ENCODE data around the gene SGPP2. TPM values are rescaled to one million over a fixed set of nuclear protein-coding genes. Genes with fewer than 3 reads are reported as not detected.

The SGPP2 gene
- total RNA-seq, 1 donor from 2014 or later, result not detected

DNA sequence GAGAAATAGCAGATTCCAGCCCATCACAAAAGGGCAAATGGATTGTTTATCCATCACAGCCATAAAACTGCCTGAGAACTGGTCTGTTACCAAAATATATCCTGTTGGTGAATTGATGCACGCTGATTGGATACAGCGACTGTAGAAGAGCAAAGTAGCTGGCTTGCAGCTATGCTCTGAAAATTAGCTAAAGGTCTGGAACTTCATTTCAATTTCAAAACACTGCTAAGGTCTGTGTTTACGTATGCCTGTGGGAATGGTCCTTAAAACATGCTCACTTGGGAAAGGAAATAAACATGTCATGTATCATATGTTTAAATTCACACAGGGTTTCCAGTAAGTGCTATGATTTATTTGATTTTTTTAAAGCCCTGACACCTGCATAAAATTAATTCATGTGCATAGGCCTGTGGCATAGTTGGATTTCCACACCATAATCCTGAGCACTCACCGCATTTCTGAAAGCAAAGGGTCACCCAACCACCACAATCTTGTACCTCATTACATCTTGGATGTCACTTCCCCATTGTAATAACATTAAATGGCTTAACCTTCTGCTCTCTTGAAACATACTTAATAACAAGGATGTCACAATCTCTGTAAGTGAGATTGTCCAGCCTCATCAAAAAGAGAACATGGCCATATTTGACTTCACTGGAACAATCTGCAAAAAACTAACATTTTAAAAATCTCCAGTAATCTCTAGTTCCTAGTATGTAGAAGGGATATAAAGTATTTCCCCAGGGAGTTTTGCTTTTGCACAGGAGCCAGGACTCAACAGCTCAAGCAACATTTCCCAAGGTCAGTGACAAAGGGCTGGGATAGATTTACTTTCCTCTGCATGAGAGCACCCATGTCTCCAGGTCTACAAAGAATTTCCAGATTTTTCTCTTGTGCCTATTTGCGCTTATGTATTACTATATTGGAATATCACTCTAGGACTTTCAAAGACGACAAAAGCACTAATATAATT is 121.8 kb downstream of the SGPP2 start:
- H3K36me3 Mint-ChIP-seq (ENCODE audit: low read depth), result no peaks in the 10 kb centered on the region
- H3K27me3 Mint-ChIP-seq (ENCODE audit: low read depth), result peaks cover 3% of the 10 kb centered on the region
- no peak overlapping the region for H3K4me3 Mint-ChIP-seq
- H3K4me1 Mint-ChIP-seq, result peaks cover 41% of the 10 kb centered on the region
- H3K9me3 Mint-ChIP-seq, result no peaks in the 10 kb centered on the region
- no peak for TF ChIP-seq CTCF (conservative IDR thresholded peaks at IDR 0.05)
- no peak overlapping the region for H3K27ac Mint-ChIP-seq (ENCODE audit: unreplicated experiment)
- DNase-seq (ENCODE audit: low read depth, low spot score), result no peak

DNA sequence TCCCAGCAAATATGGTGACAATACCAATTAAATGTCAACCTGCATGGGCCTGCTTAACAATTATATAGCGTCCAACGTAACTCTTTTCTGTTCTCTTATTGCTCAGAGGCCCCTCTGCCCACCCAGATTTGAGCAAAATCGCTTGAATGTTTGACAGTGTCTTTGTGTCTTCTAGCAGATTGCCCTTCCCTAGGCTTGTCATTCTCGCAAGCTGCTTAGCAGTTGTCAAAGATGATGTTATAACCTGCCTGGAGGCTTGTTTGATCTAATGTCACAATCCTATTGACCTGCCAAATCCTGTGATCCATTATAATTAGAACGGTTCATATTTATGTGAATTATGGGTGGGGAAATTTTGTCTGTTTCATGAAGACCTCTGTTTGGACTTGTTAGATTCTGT is 122.7 kb downstream of the SGPP2 start:
- H3K27ac Mint-ChIP-seq (ENCODE audit: unreplicated experiment), result no peak overlapping the region

GRCh38 chr2:222548992-222549391 is 124.6 kb downstream of the SGPP2 start:
- no peaks in the 10 kb centered on the region for H3K9me3 Mint-ChIP-seq
- peak overlapping the region; percentile 39 for H3K27ac Mint-ChIP-seq (ENCODE audit: unreplicated experiment)
- DNase-seq (ENCODE audit: low read depth, low spot score), result peak; percentile 18
- peaks cover 54% of the 10 kb centered on the region for H3K4me1 Mint-ChIP-seq
- no peaks in the 10 kb centered on the region for H3K36me3 Mint-ChIP-seq (ENCODE audit: low read depth)
- peaks cover 3% of the 10 kb centered on the region for H3K27me3 Mint-ChIP-seq (ENCODE audit: low read depth)
- H3K4me3 Mint-ChIP-seq, result peak overlapping the region; percentile 29
- no peak for TF ChIP-seq CTCF (conservative IDR thresholded peaks at IDR 0.05)

More for the DNA sequence above, 122.7 kb downstream of the SGPP2 start:
- Mint-ChIP-seq H3K4me1 (peaks cover 41% of the 10 kb centered on the region), H3K27me3 (ENCODE audit: low read depth) (peaks cover 3% of the 10 kb centered on the region), H3K4me3 (no peak overlapping the region), H3K9me3 (no peaks in the 10 kb centered on the region), H3K36me3 (ENCODE audit: low read depth) (no peaks in the 10 kb centered on the region)
- TF ChIP-seq CTCF (conservative IDR thresholded peaks at IDR 0.05), result no peak
- no peak for DNase-seq (ENCODE audit: low read depth, low spot score)

DNA sequence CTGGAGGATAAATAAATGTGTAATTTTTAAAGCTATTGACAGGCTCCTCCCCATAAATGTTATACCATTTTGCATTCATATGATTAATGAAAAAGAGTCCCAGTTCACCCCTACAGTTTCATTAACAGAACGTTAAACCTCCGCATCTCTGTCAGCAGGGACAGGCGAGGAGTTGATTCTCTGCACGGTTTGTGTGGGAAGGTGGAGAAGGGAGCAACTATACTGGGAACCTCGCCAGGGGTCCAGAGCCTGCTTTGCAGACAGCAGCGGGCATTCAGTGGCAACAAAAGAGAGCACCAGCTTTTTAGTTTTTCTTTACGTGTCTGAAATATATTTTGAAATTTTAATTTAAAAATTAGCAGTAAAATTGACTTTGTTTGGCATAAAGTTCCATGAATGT is 130.2 kb downstream of the SGPP2 start:
- no peak overlapping the region for H3K27ac Mint-ChIP-seq (ENCODE audit: unreplicated experiment)
- peaks cover 2% of the 10 kb centered on the region for H3K36me3 Mint-ChIP-seq (ENCODE audit: low read depth)
- TF ChIP-seq CTCF (conservative IDR thresholded peaks at IDR 0.05), result no peak
- no peak for DNase-seq (ENCODE audit: low read depth, low spot score)
- H3K27me3 Mint-ChIP-seq (ENCODE audit: low read depth), result peaks cover 3% of the 10 kb centered on the region
- peaks cover 31% of the 10 kb centered on the region for H3K4me1 Mint-ChIP-seq
- H3K9me3 Mint-ChIP-seq, result peaks cover 6% of the 10 kb centered on the region
- H3K4me3 Mint-ChIP-seq, result no peak overlapping the region

DNA sequence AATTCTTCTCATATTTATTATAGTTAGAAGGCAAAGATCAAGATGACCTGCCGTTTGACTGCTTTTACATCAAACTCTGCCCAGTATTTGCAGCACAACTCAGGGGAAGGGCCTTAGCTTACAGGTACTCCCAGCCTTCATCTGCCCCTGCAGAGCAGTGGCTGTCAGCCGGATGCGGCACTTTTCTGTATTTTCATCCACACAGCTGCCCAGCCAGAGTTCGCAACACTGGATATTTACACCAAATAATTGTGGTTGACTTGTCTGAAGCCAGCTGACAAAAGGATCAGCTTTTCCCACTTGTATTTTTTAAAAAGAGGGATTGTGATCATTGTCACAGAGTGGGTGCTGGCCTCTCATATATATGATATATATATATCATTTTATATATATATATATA is 136.8 kb downstream of the SGPP2 start:
- no peak for DNase-seq (ENCODE audit: low read depth, low spot score)
- Mint-ChIP-seq H3K4me3 (no peak overlapping the region), H3K27me3 (ENCODE audit: low read depth) (no peaks in the 10 kb centered on the region), H3K9me3 (peaks cover 2% of the 10 kb centered on the region), H3K4me1 (peaks cover 10% of the 10 kb centered on the region), H3K27ac (ENCODE audit: unreplicated experiment) (no peak overlapping the region), H3K36me3 (ENCODE audit: low read depth) (peaks cover 4% of the 10 kb centered on the region)
- TF ChIP-seq CTCF (conservative IDR thresholded peaks at IDR 0.05), result no peak
